ENCODE data around the gene BIRC6.

BIRC6 gene

GRCh38 chr2:32502941-32503340 lies 146.1 kb downstream of the BIRC6 start:
- ATAC-seq, result no peak
- TF ChIP-seq CREB5 (CRISPR knock-in tag; IDR thresholded peaks at IDR 0.05; ENCODE audit: low read depth) (no peak), ZNF565 (CRISPR knock-in tag; conservative IDR thresholded peaks at IDR 0.05; ENCODE audit: low read depth) (no peak), ZFP30 (CRISPR knock-in tag; IDR thresholded peaks at IDR 0.05) (no peak), PPARA (CRISPR knock-in tag; IDR thresholded peaks at IDR 0.05; ENCODE audit: borderline replicate concordance) (no peak), CSDC2 (CRISPR knock-in tag; IDR thresholded peaks at IDR 0.05) (no peak), ZC3H10 (CRISPR knock-in tag; IDR thresholded peaks at IDR 0.05) (no peak), ZNF70 (CRISPR knock-in tag; IDR thresholded peaks at IDR 0.05) (no peak), ISL1 (CRISPR knock-in tag; IDR thresholded peaks at IDR 0.05) (no peak), TOX (CRISPR knock-in tag; IDR thresholded peaks at IDR 0.05; ENCODE audit: borderline replicate concordance) (no peak), ESRRG (CRISPR knock-in tag; IDR thresholded peaks at IDR 0.05) (no peak), OSR1 (CRISPR knock-in tag; IDR thresholded peaks at IDR 0.05) (no peak), BACH2 (CRISPR knock-in tag; IDR thresholded peaks at IDR 0.05; ENCODE audit: borderline replicate concordance) (no peak), SNAI2 (CRISPR knock-in tag; IDR thresholded peaks at IDR 0.05) (no peak), RARB (CRISPR knock-in tag; IDR thresholded peaks at IDR 0.05) (no peak), TCF4 (CRISPR knock-in tag; IDR thresholded peaks at IDR 0.05; ENCODE audit: borderline replicate concordance) (no peak)
- TF ChIP-seq, protein P1, sequence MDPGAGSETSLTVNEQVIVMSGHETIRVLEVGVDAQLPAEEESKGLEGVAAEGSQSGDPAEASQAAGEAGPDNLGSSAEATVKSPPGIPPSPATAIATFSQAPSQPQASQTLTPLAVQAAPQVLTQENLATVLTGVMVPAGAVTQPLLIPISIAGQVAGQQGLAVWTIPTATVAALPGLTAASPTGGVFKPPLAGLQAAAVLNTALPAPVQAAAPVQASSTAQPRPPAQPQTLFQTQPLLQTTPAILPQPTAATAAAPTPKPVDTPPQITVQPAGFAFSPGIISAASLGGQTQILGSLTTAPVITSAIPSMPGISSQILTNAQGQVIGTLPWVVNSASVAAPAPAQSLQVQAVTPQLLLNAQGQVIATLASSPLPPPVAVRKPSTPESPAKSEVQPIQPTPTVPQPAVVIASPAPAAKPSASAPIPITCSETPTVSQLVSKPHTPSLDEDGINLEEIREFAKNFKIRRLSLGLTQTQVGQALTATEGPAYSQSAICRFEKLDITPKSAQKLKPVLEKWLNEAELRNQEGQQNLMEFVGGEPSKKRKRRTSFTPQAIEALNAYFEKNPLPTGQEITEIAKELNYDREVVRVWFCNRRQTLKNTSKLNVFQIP (CRISPR knock-in tag; IDR thresholded peaks at IDR 0.05; ENCODE audit: borderline replicate concordance, low read depth), result no peak

GRCh38 chr2:32504877-32505478 lies 148.2 kb downstream of the BIRC6 start:
- no peak for ATAC-seq
- TF ChIP-seq ZFP3 (CRISPR knock-in tag; IDR thresholded peaks at IDR 0.05) (no peak), CSRNP3 (CRISPR knock-in tag; IDR thresholded peaks at IDR 0.05) (no peak), PATZ1 (CRISPR knock-in tag; IDR thresholded peaks at IDR 0.05; ENCODE audit: borderline replicate concordance) (no peak), CSDC2 (CRISPR knock-in tag; IDR thresholded peaks at IDR 0.05) (no peak), ARNTL (CRISPR knock-in tag; IDR thresholded peaks at IDR 0.05; ENCODE audit: borderline replicate concordance, low read depth) (no peak), ZNF8 (CRISPR knock-in tag; IDR thresholded peaks at IDR 0.05) (no peak), SNAI2 (CRISPR knock-in tag; IDR thresholded peaks at IDR 0.05) (no peak), OSR1 (CRISPR knock-in tag; IDR thresholded peaks at IDR 0.05) (no peak), ZNF70 (CRISPR knock-in tag; IDR thresholded peaks at IDR 0.05) (no peak), BACH2 (CRISPR knock-in tag; IDR thresholded peaks at IDR 0.05; ENCODE audit: borderline replicate concordance) (no peak)

GRCh38 chr2:32506446-32506845 lies 149.6 kb downstream of the BIRC6 start:
- TF ChIP-seq ARNTL (CRISPR knock-in tag; IDR thresholded peaks at IDR 0.05; ENCODE audit: borderline replicate concordance, low read depth), result no peak
- no peak for TF ChIP-seq ZC3H10 (CRISPR knock-in tag; IDR thresholded peaks at IDR 0.05)
- TF ChIP-seq BACH2 (CRISPR knock-in tag; IDR thresholded peaks at IDR 0.05; ENCODE audit: borderline replicate concordance), result no peak
- no peak for TF ChIP-seq RARB (CRISPR knock-in tag; IDR thresholded peaks at IDR 0.05)
- no peak for TF ChIP-seq PPARA (CRISPR knock-in tag; IDR thresholded peaks at IDR 0.05; ENCODE audit: borderline replicate concordance)
- TF ChIP-seq ZFP30 (CRISPR knock-in tag; IDR thresholded peaks at IDR 0.05), result no peak
- TF ChIP-seq TOX (CRISPR knock-in tag; IDR thresholded peaks at IDR 0.05; ENCODE audit: borderline replicate concordance), result no peak
- no peak for TF ChIP-seq SNAI2 (CRISPR knock-in tag; IDR thresholded peaks at IDR 0.05)
- TF ChIP-seq ZFP3 (CRISPR knock-in tag; IDR thresholded peaks at IDR 0.05), result no peak
- TF ChIP-seq ZNF70 (CRISPR knock-in tag; IDR thresholded peaks at IDR 0.05), result no peak
- no peak for TF ChIP-seq TCF4 (CRISPR knock-in tag; IDR thresholded peaks at IDR 0.05; ENCODE audit: borderline replicate concordance)
- TF ChIP-seq ZNF8 (CRISPR knock-in tag; IDR thresholded peaks at IDR 0.05), result no peak
- TF ChIP-seq PATZ1 (CRISPR knock-in tag; IDR thresholded peaks at IDR 0.05; ENCODE audit: borderline replicate concordance), result no peak
- no peak for ATAC-seq

Data from SK-N-SH treated with all-trans-retinoic acid at 6 μM for 48 hours (cell line).